Left kidney (tissue), 2 donors: ENCODE data around the gene TK2. TPM values are rescaled to one million over a fixed set of nuclear protein-coding genes. Genes with fewer than 3 reads are reported as not detected.
A peak's percentile ranks its signal among the peaks of the same experiment; 100 is the strongest.
"Not testable (repeated sequence)": the region's sequence is repeated elsewhere in the genome, so short reads cannot be mapped to it uniquely, and the experiment has no call there.

Source experiments
- DNase-seq: peaks from one replicate; pipeline ENCODE4 v3.0.0-alpha.2; 2013
- polyA plus RNA-seq: library from polyadenylated mRNA; unstranded; fragments of 120-200 nt; gene quantifications from one replicate; pipeline ENCODE4 v1.2.1, GENCODE V29; 2013; ENCODE audit not compliant: insufficient read length

TK2 gene
- polyA plus RNA-seq, 1 donor: 41.8 TPM

DNA sequence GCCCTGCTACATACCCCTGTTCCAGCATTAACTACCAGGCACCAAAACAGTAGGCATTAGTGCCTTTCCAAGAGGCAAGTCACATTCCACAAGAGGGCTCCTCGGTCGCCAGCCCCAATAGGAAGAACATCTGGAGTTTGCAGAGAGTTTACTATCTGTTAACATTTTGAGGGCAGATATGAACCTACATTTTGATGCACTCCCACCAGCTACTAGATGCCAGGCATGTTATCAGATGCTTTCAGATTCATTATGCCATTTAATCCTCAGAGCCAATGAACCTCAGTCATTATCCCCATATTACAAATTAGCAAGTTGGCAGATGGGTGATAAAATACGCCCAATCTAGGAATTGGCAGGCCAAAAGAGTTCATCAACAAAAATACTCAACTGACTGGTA, 25.1 kb upstream of the TK2 start:
- DNase-seq: no peak

DNA sequence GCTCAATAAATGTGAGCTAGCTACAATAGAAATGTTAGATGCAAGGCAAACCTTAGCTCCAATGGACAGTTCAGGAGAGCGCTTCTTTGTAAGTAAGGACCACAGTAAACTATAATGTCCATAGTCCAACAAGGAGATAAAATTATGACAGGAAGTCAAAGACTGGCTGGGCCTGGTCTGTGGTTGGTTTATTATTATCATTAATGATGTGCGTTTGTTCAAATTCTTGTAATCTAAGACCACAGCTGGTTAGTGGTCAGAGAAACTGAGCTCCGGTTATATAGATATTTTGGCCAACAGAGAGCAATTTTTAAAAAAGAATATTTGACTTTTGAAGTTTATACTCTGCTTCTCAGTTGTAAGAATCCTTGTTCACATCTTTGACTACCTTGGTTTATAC, 24.6 kb upstream of the TK2 start:
- no peak for DNase-seq

DNA sequence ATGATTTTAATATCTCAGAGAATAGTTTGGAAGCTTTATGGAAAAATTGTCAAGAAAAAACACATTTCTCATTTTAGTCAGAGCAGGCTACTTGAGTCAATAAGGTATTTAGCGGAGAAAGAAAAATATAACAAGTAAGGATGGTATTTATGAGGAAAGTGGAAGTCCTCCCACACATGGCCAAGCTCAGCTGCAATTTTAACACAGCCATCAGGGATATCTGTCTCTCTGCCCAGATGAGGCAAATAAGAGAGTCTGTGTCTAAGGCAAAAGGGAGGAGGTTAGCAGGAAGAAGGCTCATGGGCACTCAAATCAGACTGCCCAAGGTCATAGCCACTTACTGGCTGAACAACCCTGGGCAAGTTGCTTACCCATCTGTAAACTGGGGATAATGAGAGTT, 24.2 kb upstream of the TK2 start:
- no peak for DNase-seq

DNA sequence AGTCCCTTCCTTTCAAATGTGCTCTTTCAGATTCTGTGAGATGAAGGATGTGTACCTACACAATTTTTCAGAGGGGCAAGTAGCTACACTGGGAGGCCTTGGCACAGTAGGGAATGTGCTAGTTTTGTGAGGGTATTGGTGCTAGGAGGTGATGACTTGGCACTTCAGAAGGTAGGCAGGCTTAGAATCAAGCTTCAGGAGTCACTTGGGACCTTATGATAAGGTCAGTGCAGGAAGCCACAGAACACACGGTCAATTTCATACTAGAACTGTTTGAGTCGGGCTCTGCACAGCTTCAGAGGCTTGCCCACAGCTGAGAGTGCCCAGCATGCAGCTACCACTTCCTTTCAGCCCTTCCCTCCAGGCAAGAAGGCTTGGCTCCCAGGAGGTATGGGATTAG, 22.4 kb upstream of the TK2 start:
- no peak for DNase-seq

DNA sequence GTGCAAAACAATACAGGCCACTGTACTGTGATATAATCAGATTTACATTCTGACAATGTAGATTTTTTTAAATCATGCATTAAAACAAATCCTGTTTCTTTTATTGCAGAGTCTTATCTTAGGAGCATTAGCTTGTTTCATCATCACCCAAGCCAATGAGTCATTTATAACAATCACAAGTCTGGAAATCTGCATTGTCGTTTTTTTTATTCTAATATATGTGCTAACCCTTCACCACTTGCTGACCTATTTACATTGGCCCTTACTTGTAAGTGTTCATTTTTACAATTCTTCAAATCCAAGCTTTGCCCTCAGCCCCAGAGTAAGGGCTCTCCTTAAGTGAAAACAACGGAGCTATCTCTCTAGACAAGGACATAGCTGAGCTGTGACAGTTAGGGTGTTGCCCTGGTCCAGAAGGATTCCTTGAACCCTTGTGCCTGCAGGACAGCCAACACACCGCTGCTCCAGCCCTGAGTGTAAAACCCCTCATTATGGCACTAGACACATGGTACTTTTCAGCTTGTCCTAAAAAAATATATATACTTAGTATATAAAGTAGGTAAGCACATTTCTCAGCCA, 20.0 kb upstream of the TK2 start:
- DNase-seq: no peak

DNA sequence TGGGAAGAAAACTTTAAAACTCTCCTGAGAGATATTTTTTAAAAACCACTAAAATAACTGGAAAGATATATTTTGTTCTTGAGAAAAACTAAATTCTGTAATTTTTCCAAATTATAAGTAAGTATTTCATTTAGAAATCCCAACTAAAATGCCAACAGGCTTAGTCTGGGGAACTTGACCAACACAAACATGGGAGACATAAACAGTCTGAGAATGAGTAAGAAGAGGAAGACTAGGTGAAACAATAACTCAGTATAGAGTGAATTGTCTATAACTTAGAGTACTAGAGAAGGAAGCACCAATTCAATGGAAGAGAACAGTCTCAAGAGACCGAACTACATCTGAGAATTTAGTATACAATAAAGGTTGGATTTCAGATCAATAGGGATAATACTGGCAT, 19.2 kb upstream of the TK2 start:
- no peak for DNase-seq

DNA sequence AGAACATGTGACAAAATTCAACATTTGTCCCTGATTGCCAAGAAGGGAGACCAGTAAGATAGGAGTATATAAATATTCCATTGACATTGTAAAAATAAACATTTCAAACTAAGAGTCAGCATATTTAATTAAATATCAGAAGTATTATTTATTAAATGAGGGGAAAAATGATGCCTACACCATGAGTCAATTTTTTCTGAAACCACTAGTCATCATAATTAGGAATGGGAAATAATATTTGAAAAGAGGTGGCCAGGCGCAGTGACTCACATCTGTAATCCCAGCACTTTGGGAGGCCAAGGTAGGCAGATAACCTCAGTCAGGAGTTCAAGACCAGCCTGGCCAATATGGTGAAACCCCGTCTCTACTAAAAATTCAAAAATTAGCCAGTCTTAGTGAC, 18.4 kb upstream of the TK2 start:
- DNase-seq: no peak

DNA sequence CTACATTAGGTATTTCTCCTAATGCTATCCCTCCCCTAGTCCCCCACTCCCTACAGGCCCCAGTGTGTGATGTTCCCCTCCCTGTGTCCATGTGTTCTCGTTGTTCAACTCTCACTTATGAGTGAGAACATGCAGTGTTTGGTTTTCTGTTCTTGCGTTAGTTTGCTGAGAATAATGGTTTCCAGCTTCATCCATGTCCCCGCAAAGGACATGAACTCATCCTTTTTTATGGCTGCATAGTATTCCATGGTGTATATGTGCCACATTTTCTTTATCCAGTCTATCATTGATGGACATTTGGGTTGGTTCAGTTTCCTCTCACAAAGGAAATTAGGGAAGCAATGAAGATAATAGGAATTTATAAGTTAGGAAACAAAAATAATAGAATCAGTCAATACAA, 17.3 kb upstream of the TK2 start:
- not testable (repeated sequence) for DNase-seq

DNA sequence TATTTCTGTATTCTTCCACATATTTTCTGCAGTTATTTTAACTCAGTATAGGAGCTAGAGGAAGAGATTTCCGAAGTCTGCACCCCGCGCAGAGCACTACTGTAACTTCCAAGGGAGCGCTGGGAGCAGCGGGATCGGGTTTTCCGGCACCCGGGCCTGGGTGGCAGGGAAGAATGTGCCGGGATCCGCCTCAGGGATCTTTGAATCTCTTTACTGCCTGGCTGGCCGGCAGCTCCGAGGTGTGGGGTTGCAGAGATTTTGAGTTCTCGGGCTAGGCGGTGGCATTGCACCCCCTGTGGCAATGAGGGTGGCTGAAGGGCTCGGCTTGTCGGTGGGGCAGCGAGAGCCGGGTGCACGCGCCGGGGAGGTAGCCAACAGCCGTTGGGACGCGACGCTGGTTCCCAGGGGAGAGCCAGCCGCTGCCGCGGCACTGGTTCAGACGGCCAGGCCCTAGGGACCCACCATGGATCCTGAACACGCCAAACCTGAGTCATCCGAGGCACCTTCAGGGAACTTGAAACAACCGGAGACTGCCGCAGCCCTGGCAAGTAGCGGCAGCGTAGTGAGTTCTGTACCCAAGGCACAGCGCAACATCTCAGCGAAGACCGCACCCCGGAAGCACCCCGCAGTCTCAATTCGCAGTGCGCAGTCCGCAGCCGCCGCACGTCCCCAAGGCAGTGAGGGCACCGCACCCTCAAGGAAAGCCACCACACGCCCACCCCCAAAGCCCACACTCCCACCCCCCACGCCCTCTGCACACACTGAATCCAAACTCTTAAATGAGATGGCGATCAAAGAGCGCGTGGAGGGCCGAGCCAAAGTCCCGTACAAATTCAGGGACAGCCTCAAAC, 16.4 kb upstream of the TK2 start, which contains the start of gene CMTM1:
Gene CMTM1 (plus strand): TSS at position 389 of the 851 bp plus-strand sequence. CDS start 75 bp downstream, at position 464.
- DNase-seq: no peak

DNA sequence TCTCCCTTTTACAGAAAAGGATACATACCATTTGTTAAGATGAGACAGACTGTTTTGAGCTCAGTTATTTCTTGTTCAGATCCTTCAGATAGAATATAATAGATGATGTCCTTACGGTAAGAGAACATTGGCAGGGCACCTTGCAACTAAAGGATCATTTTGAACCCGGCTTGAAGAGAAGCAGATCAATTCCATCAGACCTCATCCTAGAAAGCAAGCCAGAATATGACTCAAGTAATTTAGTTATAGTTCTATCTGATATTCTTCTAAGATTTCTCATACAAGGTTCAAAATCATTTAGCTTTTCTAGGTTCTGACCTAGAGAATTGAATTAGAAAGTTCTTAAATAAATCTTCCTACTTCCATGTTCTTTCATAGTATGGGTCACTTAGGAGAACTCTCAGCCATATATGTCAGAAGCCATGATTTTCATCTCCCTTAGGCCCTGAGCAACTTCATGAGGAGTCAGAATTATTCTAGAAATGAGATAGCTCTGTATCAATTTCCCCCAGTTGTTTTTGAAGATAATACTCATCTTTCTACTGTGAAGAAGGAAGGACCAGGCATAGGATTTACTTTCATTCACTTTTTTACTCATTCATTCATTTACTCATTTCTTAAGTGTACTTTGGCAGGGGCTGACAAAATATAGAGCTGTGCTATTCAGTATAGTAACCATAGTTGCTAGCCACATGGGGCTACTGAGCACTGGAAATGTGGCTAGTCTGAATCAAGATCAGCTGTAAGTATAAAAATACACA, 13.8 kb upstream of the TK2 start:
- no peak for DNase-seq

DNA sequence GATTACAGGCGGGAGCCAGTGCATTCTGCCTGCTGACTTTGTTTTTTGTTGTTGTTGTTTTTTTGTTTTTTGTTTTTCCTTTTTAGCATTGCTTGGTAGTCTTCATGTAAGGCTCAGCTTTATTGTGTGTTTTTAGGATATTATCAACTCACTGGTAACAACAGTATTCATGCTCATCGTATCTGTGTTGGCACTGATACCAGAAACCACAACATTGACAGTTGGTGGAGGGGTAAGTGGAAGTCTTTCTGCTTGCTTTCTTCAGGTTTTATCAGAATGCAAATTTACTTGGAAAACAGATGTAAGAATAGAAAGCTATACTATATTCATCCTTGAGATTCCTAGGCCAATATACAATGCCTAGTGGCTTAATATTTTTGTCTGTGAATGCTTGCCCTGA, 13.1 kb upstream of the TK2 start:
- DNase-seq: no peak

DNA sequence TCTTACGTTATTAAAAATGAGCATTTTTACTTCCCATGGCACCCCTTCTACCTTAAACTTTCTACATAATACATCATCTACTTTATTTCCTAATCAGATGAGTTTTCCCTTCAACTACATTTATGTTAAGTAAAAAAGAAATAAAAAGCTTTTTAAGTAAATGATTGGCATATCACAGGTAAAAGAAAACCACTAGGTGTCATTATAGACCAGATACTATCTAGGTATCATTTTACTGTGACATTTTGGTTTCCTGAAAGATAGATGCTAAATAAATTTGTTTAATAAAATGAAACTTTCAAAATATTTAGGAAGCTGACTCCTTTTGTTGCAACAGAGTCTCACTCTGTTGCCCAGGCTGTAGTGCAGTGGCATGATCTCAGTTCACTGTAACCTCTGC, 12.5 kb upstream of the TK2 start:
- DNase-seq: no peak

DNA sequence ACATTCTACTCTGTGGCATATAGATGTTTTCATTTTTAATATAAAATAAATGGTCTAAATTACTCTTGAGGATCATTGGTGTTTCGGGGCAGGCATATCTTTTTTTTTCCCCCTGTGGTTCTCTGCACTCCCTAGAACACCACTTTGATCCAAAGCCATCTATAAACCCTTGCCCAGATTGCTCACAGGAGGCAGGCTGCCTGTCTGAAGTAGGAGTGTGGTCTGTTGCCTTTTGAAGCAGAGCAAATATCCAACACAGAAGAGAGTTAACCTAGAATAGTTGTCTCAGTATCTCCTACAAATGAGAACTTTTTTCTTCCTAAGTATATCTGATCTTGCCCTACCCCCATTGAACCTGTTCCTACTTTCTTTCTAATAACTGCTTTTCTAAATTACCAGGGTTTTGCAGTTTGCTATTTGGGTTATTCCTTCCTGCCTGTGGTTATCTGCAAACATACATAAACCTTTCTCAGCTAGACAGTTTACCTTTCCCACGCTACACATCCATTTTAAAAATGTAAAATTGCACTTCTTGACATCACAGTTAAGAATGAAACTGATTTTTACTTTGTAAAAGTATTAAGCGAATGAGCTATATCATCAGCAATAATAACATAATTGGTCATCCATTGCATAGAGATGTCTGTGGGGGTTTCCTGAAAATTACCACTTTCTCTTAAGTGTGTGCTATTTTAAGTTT, 11.6 kb upstream of the TK2 start:
- no peak for DNase-seq

DNA sequence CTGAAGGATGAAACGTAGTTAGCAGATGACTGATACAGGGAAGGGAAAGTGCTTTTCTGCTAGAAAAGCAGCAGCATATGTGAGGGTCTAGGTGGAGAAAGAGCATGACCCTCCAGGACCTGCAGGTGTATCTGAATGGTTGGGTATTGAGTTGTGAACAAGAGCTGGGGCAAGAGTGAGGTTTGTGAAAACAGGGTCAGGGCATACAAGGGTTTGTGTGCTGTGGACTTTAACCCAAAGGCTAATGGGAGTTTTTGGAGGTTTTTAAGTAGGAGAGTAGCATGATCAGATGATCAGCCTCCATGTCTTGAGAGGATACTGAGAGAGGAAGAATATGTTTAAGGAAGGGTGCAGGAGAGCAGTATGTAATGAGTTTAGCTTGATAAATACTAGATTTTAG, 10.2 kb upstream of the TK2 start:
- no peak for DNase-seq

DNA sequence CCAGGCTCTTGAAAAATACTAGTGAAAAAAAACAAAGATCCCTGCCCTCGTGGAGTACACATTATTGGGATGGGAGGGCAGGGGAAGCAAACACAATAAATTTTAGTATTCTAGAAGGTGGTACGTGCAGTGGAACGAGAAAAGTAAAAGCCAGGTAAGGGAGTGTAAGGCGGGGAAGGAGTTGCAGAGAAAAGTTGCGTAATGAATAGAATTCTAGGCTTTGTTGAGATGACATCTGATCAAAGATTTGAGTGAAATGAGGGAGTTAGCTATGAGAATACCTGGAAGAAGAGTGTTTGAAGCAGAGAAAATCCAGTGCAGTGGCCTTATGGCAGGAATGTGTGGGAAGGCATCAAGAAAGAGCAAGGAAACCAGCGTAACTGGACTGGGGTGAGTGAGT, 4.6 kb upstream of the TK2 start:
- DNase-seq: no peak

DNA sequence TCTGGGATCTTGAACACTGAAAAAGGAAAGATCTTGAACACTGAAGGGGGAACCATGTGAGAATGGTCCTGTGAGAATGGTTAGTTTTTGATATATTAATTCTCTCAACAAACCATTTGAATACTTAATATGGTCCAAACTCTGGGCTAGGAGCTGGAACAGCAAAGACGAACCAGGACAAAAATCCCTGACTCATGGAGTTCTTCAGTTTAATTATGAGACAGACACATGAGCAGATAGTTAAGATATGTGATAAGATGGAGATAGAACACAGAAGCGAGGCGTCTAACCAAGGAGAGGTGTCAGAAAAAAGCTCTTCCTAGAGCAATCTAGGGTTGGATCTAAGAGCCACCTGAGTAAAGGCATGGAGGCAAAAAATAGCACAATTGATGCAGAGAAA, 4.1 kb upstream of the TK2 start:
- no peak for DNase-seq

DNA sequence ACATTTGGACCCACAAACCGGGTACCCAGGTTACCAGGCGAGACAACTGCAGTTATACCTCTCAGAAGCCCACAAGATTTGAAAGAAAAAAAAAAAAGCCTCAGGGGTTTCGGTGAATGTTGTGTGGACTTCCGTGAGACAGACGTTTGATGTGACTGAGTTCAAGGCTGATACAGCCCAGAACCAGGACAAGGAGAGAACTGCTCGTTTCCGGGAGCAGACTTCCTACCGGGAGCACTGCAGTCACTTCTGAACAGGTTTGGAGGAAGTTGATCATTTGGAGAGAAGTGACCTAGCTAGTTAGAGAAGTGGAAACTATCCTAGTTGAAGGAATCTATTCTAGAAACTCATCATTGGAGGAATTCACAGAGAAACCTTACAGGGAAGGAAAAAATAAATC, 3.3 kb upstream of the TK2 start:
- DNase-seq: no peak

DNA sequence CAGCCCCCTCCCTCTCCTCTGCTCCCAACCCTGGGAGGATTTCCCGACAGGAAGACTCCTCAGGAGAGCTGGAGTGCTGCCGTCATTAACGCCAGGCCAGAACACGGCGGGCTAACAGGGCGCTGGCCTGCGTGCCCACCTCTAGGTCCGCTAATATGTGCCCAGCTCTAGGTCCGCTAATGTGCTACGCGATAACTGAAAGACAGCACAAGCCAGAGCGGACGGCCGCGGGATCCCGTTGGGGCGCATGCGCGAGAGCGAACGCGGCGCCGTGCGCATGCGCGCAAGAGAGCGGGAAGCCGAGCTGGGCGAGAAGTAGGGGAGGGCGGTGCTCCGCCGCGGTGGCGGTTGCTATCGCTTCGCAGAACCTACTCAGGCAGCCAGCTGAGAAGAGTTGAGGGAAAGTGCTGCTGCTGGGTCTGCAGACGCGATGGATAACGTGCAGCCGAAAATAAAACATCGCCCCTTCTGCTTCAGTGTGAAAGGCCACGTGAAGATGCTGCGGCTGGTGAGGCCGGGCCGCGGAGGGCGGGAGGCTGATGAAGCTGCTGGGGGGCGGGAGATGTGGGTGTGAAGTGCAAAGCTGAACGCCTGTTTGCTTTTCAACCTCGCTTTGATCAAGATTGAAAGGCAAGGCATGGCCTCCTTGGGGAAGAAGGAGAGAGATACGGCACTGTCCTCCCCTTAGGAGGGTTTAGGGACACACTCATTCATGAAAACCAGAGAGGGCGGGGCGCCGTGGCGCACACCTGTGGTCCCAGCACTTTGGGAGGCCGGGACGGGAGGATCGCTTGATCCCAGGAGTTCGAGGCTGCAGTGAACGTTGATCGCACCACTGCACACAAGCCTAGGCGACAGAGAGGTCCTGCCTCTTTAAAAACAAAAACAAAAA, 2.6 kb upstream of the TK2 start, which contains the start of gene CKLF:
Gene CKLF (plus strand): TSS at position 291 of the 892 bp plus-strand sequence. CDS start 140 bp downstream, at position 431.
- peak; percentile 89 for DNase-seq

DNA sequence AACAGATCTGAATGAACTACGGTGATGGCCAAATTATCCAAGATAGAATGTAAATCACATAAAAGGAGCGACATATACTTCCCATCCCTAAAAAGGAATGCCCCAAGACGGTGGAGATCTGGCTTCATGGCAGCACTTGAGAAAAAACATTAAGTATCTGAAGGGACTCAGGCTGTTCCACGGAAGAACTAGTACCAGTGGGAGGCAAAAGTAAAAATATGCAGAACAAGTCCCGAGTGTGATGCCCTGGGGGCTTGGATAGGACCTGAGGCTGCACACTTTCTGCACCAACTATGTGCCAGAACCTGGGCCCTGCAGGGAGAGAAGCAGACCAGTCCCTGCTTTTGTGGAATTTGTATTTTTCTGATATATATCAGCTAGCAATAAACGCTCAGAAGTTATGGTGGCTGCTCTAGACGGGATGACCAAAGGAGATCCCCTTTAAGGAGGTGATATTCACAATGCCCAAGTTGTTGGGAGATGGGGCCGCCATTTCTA, 1.9 kb upstream of the TK2 start:
- no peak for DNase-seq

DNA sequence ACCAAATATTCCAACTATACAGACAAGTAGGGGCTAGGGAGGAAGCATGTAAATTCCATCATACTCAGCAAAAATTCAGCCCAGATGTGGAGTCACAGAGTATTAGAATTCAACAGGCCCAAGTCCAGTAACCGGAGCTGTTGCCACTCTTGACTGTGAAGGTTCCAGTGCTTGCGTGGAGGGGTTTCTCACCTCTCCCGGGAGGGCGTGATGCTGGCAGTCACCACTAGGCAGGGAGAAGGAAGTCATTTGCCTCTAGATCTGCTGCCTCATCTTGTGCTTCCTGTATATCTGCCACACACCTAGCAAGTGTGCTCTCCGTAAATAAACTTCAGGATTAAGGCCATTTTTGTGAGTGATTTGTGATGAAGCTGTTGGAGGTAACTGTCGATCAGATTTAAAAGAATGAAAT, 1.4 kb upstream of the TK2 start:
- DNase-seq: no peak

DNA sequence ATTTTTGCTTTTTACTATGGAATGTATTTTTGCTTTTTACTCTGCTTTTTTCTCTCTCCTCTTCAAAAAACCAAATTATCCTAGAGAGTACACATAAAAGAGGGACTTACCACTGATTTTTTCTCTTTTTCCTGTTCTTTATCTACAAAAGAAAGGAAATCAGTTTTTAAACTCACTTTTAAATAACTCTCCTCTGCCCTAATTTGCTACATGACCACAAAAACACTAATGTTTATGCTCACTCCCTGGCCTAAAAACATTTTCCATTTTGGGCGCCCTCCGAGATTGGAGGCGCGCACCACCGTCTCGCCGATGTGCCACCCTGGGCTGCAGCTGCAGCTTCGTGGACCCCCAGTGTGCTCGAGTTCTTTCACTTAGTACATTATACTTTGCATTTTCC, 1.1 kb downstream of the TK2 start:
- no peak for DNase-seq
